HG02870 (cell line): ENCODE results near the gene LAMA5.

Experiments
- ATAC-seq: cut with Tn5 transposase; IDR thresholded peaks from one replicate; pipeline ENCODE4 v1.9.1; 2021; ENCODE audit warnings: mild to moderate bottlenecking, moderate library complexity; ENCODE audit not compliant: unreplicated experiment

LAMA5 gene

DNA sequence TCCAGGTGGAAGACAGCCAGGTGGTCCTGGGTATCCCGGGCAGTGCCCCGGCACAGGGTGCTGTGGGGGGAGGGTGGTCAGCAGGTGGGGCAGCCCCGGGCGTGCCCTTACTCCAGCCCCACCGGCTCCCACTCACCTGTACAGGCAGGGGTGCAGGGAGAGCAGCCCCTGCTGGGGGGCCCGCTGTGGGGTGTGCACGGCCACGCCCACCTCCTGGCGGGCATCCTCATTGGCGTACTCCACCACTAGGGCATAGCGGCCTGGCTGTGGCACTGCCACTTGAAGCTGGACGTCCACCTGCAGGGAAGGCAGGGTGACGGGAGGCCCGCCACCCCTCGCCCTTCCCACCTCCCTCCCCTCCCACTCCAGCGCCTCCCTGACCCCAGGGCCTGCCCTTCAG is 34.7 kb downstream of the LAMA5 start:
- no peak for ATAC-seq

DNA sequence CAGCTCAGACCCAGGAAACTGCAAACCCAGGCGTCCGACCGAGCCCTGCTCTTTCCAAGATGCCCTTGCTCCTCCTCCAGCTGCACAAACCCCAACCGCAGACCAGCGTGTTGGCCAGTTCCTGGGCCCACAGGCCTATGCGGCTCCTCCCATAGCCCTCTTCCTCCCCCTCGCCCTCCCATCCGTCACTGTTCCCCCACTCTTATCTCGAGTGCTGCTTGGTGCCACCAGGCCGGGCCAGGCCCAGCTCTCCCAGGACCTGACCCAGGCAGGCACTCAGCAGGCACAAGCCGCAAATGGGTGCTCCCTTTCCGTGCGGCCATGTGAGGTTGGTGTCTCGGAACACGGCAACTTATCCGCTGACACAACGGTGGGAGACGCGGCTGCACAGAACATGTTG is 35.8 kb downstream of the LAMA5 start:
- no peak for ATAC-seq

DNA sequence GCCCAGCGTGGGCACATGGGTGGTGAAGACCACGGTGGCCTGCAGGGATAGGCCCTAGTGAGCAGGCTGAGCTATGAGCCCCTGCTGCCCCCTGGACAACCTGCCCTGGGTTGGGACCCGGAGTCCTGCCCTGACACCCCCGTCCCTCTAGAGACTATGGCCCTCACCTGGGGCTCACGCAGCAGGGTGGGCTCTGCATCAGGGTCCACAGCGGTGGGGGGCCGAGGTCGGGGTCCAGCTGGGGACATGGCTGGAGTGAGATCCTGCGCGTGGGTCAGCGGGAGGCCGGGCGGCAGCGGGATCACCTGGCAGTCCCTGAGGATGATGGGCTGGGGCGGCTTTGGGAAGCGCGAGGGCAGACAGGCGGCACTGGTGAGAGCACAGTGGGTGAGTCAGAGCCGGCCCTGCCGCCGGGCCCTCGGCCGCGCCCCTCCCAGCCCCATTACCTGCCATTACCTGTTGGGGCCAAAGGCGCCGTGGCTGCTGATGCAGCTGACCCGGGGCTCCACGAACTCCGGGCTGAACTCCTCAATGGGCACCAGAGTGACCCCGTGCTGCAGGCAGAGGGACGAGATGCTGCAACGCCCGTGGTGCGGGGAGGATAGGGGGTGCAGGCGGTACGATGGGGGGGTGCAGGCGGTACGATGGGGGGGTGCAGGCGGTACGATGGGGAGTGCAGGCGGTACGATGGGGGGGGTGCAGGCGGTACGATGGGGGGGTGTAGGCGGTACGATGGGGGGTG is 36.4 kb downstream of the LAMA5 start:
- no peak for ATAC-seq

DNA sequence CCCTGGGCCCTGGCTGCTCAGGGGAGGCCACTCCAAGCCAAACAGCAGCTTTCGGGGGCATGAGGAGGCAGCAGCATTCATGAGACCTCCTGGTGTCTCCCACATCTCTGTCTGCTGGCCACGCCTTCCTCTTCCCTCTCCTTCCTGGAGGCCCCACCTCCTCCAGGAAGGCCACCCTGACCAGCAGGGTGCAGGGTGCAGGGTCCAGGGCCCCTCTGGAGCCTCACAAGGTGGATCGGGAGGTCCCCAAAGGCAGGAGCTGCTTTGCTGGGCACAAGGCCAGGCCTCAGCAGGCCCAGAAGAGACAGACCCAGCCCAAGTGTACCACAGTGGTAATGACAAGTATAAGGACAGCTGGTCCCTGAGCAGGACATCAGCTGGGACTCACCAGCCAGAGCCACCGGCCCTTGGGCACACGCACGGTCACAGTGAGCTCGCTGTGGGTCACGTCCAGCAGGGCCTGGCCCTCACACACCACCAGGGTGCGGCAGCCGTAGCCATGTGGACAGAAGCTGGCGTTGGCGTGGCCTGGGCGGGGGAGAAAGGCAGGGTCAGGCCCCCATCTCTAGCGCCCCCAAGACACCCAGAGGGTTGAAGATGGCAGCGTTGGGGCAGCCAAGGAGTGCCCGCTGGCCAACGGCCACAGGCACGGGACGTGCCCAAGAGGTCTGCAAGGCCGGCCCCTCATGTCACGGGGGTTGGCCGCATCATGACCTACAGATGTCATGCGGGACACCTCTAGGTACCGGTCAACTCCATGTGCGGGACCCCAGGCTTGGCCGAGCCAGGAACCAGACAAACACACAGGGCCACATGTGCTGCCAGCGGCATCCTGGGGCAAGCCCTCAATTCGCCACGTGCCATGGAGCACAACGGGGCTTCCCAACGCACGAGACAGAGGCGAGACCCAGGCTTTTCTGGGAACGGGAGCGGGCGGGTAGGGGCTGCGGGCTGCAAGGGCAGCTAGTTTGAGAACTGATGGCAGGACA is 37.4 kb downstream of the LAMA5 start:
- ATAC-seq: no peak

DNA sequence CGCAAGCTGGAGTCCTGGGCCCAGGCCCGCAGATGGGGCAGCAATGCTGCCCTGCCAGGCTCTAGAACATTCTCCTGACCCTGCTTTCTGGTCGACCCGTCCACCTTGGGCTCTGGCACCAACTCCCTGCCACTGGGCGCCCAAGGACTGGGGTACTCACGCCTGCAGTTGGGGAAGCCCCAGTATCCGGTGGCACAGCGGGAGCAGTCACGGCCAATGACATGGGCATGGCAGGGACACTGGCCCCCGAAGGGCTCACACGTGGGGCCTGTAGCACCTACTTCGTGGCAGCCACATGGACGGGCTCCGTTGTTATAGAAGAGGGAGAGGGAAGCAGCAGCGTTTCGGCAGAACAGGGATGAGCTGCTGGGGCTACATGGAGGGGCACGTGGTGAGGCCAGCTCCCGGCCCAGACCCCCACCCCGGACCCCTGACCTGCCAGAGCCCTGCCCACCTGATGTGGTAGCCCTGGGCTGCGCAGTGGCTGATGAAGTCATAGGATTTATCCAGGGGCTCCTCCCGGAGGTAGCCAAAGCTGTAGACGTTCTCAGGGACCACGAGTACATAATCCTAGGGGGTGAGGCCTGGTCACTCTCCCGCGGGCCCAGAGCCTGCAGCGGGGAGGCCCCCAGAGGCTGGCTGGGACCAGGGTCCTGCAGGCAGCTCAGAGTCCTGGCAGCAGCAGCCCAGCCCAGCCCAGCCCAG is 38.3 kb downstream of the LAMA5 start:
- no peak for ATAC-seq

DNA sequence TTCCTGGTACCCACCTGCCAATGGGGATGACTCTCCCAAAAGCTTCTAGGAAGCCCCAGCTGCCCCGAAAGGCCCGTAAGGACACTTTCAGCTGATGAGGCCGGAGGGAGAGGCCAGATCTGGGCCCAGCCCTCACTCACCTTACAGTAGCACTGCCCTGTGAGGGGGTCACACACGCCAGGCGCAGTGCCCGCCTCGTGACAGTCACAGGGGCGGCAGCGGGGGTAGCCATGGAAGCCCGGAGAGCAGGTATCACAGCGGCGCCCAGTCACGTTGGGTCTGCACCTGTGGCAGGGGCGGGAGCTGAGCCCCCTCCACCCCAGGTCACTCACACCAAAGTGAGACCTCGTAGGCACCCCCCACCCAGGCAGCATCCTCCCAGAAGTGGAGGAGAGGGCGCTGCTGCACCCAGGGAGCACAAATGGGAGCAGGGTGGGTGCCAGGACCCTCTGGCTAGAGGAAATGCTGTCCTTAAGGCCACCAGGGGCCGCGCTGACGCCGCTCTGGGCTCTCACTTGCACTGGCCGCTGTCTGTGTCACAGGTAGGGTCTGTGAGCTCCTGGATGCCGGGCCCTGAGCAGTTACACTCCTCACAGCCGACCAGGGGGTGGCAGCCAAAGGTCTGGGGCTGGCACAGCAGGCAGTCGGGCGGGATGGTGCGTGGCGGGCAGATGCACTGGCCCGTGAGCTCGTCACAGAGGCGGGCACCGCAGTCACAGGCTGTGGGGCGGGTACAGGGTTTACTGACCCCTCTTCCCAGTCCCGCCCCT is 39.2 kb downstream of the LAMA5 start:
- no peak for ATAC-seq

DNA sequence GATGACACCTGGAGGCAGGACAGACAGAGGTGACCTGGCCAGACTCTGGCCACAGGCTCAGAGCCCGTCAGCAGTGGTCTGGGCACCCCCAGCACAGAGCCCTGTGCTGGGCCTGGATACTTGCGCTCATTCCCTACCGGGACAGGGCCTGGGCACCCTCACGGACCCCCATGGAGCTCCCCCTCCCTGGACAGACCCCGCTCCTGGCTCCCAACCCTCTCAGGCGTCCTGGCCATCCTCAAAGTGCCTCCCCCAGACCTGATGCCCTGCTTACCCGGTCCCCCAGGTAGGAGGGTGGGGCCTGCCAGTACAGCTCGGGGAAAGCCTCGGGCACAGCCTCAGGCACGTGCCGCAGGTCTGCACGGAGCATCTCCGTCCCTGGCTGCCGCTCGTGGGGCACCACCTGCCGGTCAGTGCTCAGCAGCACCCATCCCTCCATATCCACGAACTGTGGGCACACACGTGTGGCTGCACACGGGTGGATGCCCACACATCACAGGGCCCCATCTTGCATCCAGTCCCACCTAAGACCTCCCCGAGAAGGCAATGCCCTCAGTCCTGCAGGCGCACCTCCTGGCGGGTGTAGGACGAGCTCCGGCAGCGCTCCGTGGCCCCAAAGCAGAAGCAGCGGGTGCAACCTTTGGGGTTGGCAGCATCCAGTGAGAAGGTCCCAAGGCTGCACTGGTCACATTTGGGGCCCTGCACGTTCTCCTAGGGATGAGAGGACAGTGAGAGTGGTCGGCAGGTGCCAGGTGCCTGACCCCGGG is 40.0 kb downstream of the LAMA5 start:
- no peak for ATAC-seq

DNA sequence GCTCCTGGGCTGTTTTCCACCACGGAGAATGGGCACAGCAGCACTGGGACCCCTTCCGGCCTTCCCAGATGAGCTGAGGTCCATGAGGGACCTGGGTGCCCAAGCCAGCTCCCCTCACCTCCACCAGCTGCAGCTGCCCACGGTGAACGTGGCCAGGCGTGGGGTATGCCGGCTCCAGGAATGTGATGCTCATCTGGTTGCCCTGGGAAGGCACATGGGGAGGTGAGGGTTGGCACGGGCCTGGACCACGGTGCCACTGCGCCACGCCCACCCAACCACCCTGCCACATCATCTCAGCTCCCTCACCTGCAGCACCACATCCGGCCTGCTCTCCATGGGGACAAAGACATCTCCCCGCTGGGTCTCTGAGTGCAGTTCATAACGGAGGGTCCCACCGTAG is 40.6 kb downstream of the LAMA5 start:
- no peak for ATAC-seq

DNA sequence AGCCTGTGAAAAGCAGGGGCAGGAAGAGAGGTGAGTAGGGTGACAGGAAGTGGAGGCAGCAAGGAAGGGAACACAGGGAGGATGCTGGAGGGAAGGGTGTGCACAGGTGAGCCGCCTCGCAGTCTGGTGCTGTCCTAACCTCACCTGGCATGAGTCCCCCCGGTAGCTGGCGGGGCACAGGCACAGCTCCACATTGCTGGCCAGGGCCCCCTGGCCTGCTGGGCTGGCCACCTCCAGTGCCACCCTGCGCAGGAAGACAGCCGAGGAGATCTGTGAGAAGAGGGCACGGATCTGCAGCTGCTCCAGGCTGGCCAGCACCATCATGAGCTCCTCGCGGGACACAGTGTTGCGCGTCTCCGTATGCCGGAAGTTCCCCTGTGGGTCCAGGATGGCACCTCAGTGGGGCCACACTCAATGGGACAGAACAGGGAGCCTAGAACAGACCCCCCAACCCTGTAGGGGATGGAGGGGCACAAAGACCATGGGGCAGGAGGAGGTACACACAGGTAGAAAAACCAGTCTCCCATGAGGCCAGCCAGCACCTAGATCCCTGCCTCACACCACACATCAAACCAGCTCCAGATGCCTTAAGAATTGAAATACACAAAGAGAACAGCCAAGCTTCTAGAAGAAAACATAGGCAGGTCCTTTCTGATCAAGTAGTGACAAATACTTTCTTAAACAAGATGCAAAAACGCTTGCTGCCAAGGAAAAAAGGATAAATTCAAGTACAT is 41.8 kb downstream of the LAMA5 start:
- ATAC-seq: no peak

DNA sequence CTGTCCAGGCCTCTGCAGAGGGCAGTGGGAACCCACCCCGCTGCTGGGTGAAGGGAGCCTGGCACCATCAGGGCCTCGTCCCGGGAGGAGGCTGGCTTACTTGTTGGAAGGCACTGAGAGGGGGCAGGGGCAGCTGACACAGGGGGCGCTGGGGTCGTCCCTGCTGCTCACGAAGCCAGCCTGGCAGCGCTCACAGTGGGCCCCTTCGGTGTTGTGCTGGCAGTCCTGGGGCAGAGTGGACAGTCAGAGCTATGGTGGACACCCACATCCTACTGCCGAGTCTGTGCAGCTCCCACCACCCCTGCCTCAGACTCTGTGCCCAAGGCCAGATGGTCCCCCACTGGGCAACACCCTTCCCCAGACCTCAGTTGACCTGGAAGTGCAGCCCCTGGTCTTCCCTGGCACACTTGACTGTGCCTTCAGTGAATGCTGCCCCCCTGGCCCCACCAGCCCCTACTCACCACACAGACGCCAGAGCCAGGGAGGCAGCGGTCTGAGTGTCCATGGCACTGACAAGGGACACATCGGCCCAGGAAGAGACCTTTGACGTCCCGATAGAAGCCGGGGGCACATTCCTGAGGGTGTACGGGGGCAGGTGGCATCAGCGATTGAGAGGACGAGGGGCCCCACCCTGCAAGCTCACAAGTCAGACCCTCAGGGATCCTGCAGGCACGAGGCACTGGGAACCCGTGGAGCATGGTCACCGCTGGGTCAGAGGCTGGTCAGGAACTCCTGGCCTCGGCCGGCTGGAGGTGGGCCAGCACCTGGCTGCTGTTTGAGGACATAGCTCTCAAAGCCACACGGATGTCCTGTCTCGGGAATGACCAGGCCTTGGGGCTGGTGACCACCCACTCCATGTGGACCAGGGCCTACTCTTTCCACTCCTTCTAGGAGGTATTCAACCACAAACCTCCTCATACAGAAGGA is 42.9 kb downstream of the LAMA5 start:
- no peak for ATAC-seq

DNA sequence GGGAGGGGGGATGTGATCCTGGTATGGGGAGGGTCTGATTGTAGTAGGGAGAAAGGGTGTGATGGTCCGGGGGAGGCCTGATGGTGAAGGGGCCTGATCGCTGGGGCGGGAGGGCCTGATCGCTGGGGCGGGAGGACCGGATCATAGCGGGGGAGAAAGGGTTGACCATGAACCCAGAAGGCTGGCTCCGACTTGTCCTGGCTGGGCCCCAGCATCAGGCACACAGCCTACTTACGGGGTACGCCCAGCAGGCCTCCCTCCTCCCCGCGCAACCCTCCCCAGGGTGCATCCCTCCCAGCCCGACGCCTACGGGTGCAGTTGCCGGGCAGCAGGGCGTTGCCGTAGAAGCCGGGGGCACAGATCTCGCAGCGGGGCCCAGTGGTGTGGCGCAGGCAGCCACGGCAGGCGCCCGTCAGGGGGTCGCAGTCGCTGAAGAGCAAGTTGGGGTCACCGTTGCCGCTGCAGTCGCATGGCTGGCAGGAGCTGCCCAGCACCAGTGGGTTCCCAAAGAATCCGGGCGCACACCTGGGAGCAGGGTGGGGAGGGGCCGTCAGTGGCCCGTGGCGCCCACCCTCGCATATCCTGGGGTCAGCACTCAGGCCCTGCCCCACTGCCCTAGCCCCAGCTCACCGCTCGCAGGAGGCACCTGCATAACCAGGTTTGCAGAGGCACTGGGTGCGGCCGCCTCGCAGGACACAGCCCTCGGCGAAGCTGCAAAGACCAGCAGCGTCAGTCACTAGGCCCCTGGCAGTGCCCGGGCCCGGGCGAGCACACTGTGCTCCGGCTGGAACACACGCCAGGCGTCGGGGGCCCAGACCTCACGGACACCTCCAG is 43.7 kb downstream of the LAMA5 start:
- ATAC-seq: no peak

DNA sequence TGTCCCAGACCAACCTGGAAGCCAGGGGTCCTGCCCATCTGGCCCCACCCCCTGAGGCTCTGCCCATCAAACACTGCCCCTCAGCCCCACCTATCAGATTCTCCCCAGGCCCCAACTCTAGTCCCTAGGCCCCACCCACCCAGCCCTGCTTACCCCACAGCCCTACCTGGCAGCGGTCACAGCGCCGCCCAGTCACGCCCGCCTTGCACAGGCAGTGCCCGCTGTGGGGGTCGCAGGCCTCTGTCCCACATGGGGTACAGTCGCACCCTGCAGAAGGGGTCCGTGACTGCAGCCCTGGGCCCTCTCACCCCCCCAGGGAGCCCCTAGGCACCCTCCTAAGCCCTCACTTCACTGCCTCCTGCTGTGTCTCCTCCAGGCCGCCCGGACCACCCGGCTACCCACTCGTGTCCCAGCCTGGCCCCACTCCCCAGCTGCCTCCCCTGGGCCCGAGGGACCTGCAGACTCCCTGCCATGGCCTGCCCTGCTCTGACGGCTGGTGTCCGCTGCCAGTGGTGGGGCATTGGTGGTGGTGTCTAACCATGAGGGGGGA is 44.5 kb downstream of the LAMA5 start:
- no peak for ATAC-seq

DNA sequence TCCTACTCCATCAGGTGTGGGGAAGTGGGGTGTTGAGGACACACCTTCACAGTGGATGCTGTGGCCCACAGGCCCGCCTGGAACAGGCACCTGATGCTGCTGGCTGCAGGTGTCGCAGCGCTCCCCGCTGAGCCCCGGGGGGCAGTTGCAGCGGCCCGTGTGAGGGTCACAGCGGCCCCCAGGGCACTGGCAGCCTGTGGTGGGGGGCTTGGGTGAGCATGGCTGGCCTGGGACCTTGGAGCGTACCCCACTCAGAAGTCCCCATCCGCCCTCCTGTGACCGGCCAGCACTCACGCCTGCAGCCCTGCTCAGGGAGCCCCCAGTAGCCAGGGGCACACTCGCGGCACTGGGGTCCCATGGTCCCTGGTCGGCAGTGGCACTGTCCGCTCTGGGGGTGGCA is 45.1 kb downstream of the LAMA5 start:
- no peak for ATAC-seq

DNA sequence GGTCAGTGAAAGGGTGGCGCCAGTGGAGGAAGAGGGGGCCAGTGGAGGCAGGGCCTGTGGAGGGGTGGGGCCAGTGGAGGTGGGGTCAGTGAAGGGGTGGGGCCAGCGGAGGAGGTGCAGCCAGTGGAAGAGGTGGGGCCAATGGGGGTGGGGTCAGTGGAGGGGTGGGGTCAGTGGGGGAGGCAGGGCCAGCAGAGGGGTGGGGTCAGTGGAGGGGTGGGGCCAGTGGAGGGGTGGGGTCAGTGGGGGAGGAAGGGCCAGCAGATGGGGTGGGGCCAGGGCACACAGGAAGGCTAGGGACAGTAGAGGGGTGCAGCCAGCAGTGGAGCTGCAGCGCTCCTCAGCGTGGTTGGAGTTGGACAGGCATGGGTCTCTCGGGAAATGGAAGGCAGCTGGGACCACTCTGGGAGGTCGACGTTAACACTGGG is 45.6 kb downstream of the LAMA5 start:
- ATAC-seq: no peak

DNA sequence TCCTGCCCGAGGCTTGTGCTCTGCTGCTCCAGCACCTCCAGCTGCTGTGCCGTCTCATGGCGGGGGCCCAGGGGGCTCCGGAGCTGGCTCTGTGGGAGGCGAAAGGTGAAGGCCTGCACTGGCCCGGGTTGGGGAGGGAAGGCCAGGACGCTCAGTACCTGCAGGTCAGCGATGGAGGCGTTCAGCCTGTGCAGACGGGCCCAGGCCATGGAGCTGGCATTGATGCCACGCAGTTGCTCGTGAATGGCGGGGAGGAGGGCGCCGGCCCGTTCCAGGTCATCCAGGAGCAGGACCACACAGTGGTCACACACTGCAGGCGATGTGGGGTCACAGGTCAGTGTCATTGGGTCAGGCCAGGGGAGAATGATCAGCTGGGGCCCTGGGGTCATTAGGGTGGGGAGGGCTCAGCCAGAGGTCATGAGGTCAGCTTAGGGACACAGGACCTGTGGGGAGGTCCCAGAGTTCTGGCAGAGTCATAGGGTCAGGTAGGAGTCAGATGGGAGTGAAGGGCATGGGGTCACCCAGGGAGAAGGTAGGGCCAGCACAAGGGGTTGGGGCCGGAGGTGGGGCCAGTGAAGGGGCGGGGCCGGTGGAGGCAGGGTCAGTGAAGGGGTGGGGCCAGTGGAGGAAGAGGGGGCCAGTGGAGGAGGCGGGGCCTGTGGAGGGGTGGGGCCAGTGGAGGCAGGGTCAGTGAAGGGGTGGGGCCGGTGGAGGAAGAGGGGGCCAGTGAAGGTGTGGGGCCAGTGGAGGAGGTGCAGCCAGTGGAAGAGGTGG is 46.3 kb downstream of the LAMA5 start:
- ATAC-seq: no peak

DNA sequence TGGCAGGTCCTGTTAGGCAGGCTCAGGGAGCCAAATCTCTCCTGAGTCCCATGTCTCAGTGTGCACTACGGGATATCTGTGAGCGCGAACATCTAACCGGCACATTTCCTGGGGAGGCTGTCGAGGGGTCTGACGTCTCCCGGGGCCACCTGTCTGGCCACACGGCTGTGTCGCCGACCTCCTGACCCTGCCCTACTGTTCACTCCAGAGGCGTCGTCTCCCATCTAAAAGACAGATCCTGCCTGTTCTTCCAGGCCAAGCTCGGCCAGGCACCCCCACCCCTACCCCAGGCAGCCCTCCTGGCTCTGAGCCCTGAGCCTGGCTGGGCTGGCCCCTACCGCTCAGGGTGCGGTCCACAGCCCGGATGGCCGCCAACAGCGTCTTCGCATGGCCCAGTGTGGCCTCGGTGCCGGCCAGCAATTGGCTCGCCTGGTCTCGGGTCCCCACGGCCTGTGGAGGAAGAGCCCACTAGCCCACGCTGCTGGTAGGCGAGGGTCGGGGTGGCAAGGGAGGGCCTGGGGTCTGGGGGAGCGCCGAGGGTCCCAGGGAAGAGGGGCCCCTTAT is 47.7 kb downstream of the LAMA5 start:
- no peak for ATAC-seq
